ENCODE data around the gene ARSB.

Gene ARSB

GRCh38 chr5:78803353-78803752 is 181.8 kb downstream of the ARSB start:
- Histone ChIP-seq H3K79me2 (ENCODE audit: low read length) (no peaks in the 10 kb centered on the region), H4K20me1 (ENCODE audit: insufficient read depth, low read length) (no peaks in the 10 kb centered on the region), H3K27me3 (ENCODE audit: low read depth, low read length) (no peaks in the 10 kb centered on the region), H3K36me3 (replicated peaks; ENCODE audit: low read depth, low read length) (no peaks in the 10 kb centered on the region), H2AFZ (ENCODE audit: low read depth, low read length) (no peak overlapping the region), H3K9me3 (ENCODE audit: insufficient read depth, low read length) (no peaks in the 10 kb centered on the region), H3K4me1 (ENCODE audit: low read length) (no peaks in the 10 kb centered on the region), H3K4me3 (ENCODE audit: low read length) (no peak overlapping the region), H3K4me2 (ENCODE audit: low read length) (no peak overlapping the region), H3K27ac (ENCODE audit: low read length) (no peak overlapping the region), H3K9ac (ENCODE audit: low read length) (no peak overlapping the region)
- TF ChIP-seq CTCF (IDR thresholded peaks at IDR 0.05; ENCODE audit: low read depth, low read length) = no peak
- TF ChIP-seq EZH2phosphoT487 (IDR thresholded peaks at IDR 0.05; ENCODE audit: low read depth) = no peak

GRCh38 chr5:78801413-78801812 is 183.7 kb downstream of the ARSB start:
- no peaks in the 10 kb centered on the region for H4K20me1 ChIP-seq (ENCODE audit: insufficient read depth, low read length)
- H3K9me3 ChIP-seq (ENCODE audit: insufficient read depth, low read length) = no peaks in the 10 kb centered on the region
- no peak overlapping the region for H2AFZ ChIP-seq (ENCODE audit: low read depth, low read length)
- no peak overlapping the region for H3K27ac ChIP-seq (ENCODE audit: low read length)
- H3K4me1 ChIP-seq (ENCODE audit: low read length) = peaks cover under 1% of the 10 kb centered on the region; the same call in 1 of the 2 replicates
- no peaks in the 10 kb centered on the region for H3K36me3 ChIP-seq (replicated peaks; ENCODE audit: low read depth, low read length)
- no peaks in the 10 kb centered on the region for H3K27me3 ChIP-seq (ENCODE audit: low read depth, low read length)
- H3K79me2 ChIP-seq (ENCODE audit: low read length) = no peaks in the 10 kb centered on the region
- no peak overlapping the region for H3K4me2 ChIP-seq (ENCODE audit: low read length)
- H3K4me3 ChIP-seq (ENCODE audit: low read length) = no peak overlapping the region
- no peak overlapping the region for H3K9ac ChIP-seq (ENCODE audit: low read length)
- TF ChIP-seq EZH2phosphoT487 (IDR thresholded peaks at IDR 0.05; ENCODE audit: low read depth) = no peak
- no peak for TF ChIP-seq CTCF (IDR thresholded peaks at IDR 0.05; ENCODE audit: low read depth, low read length)

GRCh38 chr5:78799266-78800017 is 185.7 kb downstream of the ARSB start:
- no peaks in the 10 kb centered on the region for H3K36me3 ChIP-seq (replicated peaks; ENCODE audit: low read depth, low read length)
- H3K27me3 ChIP-seq (ENCODE audit: low read depth, low read length) = no peaks in the 10 kb centered on the region
- peaks cover 9% of the 10 kb centered on the region for H3K4me1 ChIP-seq (ENCODE audit: low read length)
- no peaks in the 10 kb centered on the region for H3K79me2 ChIP-seq (ENCODE audit: low read length)
- H4K20me1 ChIP-seq (ENCODE audit: insufficient read depth, low read length) = no peaks in the 10 kb centered on the region
- H3K9ac ChIP-seq (ENCODE audit: low read length) = no peak overlapping the region
- no peak for TF ChIP-seq CTCF (IDR thresholded peaks at IDR 0.05; ENCODE audit: low read depth, low read length)
- TF ChIP-seq EZH2phosphoT487 (IDR thresholded peaks at IDR 0.05; ENCODE audit: low read depth) = no peak
- H3K9me3 ChIP-seq (ENCODE audit: insufficient read depth, low read length) = no peaks in the 10 kb centered on the region
- no peak overlapping the region for H2AFZ ChIP-seq (ENCODE audit: low read depth, low read length)
- no peak overlapping the region for H3K4me3 ChIP-seq (ENCODE audit: low read length)
- H3K27ac ChIP-seq (ENCODE audit: low read length) = no peak overlapping the region
- H3K4me2 ChIP-seq (ENCODE audit: low read length) = no peak overlapping the region

GRCh38 chr5:78798673-78799029 is 186.5 kb downstream of the ARSB start:
- no peaks in the 10 kb centered on the region for H3K27me3 ChIP-seq (ENCODE audit: low read depth, low read length)
- H4K20me1 ChIP-seq (ENCODE audit: insufficient read depth, low read length) = no peaks in the 10 kb centered on the region
- peaks cover 9% of the 10 kb centered on the region for H3K4me1 ChIP-seq (ENCODE audit: low read length)
- no peak overlapping the region for H2AFZ ChIP-seq (ENCODE audit: low read depth, low read length)
- H3K27ac ChIP-seq (ENCODE audit: low read length) = no peak overlapping the region
- H3K9ac ChIP-seq (ENCODE audit: low read length) = no peak overlapping the region
- H3K79me2 ChIP-seq (ENCODE audit: low read length) = no peaks in the 10 kb centered on the region
- no peak overlapping the region for H3K4me3 ChIP-seq (ENCODE audit: low read length)
- no peaks in the 10 kb centered on the region for H3K9me3 ChIP-seq (ENCODE audit: insufficient read depth, low read length)
- no peak overlapping the region for H3K4me2 ChIP-seq (ENCODE audit: low read length)
- H3K36me3 ChIP-seq (replicated peaks; ENCODE audit: low read depth, low read length) = no peaks in the 10 kb centered on the region
- TF ChIP-seq EZH2phosphoT487 (IDR thresholded peaks at IDR 0.05; ENCODE audit: low read depth) (no peak), CTCF (IDR thresholded peaks at IDR 0.05; ENCODE audit: low read depth, low read length) (no peak)
